Measurements from ENCODE around the gene PIP5K1C.
A peak's percentile ranks its signal among the peaks of the same experiment; 100 is the strongest.

The PIP5K1C gene

DNA sequence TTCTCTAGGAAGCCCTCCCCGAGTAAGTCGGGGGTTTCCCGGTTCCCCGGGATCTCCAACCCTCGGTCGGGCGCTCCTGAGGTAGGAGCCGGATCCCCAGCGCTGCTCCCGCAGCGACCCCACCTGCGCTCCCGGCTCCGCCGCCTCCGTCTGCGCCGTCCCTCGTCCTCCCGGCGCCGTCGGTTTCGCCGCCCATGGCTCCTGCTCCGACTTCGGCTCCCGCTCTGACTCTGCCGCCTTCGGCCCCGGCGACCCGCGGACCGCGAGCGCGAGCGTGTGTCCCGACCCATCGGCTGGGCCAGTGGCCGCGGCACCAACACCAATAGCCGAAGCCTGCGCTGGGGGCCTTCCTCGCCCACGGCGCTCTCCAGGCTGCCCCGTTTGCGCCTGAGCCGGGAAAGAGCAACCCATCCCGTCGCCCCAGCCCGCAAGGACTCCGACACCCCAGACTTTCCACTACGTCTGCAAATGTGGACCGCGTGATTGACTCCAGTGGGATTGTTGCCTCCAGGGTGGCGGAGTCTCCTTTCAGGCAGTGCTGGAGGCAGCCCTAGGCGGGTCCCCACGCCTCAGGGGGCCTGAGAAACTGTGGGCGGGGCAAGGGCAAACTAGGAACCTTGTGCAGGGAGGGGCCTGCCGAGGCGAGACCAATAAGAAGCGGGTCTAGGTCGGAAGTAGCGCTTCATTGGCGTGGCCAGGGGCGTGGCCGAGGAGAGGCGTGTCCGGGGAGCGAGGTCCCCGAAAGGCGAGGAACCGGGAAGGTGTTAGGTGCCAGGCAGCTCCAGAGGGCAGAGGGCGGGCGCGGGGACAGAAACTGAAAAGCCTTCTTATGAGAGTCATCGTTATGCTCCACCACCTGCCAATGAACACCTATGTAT lies 73.6 kb downstream of the PIP5K1C start, which contains the start of gene CACTIN:
TSS of gene CACTIN (minus strand) at position 318 of the 878 bp plus-strand sequence. CDS start at position 290, 28 bp downstream.
- H3K27ac ChIP-seq (ENCODE audit: low read depth, low read length): peak within 1 kb of the TSS; percentile 95
- peak within 1 kb of the TSS; percentile 96 to 98 for H3K4me3 ChIP-seq (ENCODE audit: low read depth in 1 of 2, low read length in 2 of 2)
- no peaks in the 10 kb centered on the region for H3K9me3 ChIP-seq (ENCODE audit: control insufficient read depth in 1 of 2, low read length in 2 of 2)
- no peaks in the 10 kb centered on the region for H3K27me3 ChIP-seq (ENCODE audit: control insufficient read depth in 1 of 2, insufficient read depth in 2 of 2, low read length in 2 of 2)
- H3K4me1 ChIP-seq (ENCODE audit: control insufficient read depth in 1 of 2, insufficient read depth in 2 of 2, low read length in 2 of 2): peaks cover 19 to 20% of the 10 kb centered on the region in 2 donors
- peak within 1 kb of the TSS; percentile 76 to 91 for H3K9ac ChIP-seq (ENCODE audit: low read depth in 1 of 2, low read length in 2 of 2)
- peaks cover 0 to 14% of the 10 kb centered on the region in 2 donors for H3K36me3 ChIP-seq (ENCODE audit: control insufficient read depth in 1 of 2, insufficient read depth in 2 of 2, low read length in 2 of 2)

DNA sequence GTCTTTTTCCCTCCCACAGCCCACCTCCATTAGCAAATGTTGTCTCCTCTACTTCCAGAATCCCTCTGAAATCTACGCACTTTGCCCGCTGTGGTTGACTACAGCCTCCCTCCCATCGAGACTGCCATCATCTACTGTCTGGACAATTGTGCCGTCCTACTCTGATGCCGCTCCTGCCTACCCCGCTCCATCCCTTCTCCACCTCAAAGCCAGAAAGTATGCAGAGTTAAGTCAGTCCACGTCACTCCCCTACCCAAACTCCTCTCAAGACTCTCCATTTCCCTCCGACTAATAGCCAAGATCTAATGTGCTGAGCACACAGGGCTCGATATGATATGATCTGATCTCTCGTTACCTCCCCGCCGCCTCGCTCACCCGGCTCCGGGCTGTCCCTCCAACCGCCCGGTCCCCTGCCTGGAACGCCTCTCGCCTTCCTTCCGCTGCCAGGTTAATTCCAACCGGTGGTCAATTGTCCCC lies 74.2 kb downstream of the PIP5K1C start:
- no peak overlapping the region for H3K27ac ChIP-seq (ENCODE audit: low read depth, low read length)
- no peaks in the 10 kb centered on the region for H3K9me3 ChIP-seq (ENCODE audit: control insufficient read depth in 1 of 2, low read length in 2 of 2)
- peak overlapping the region; percentile 76 to 91 for H3K9ac ChIP-seq (ENCODE audit: low read depth in 1 of 2, low read length in 2 of 2)
- H3K27me3 ChIP-seq (ENCODE audit: control insufficient read depth in 1 of 2, insufficient read depth in 2 of 2, low read length in 2 of 2): no peaks in the 10 kb centered on the region
- H3K4me1 ChIP-seq (ENCODE audit: control insufficient read depth in 1 of 2, insufficient read depth in 2 of 2, low read length in 2 of 2): peaks cover 19 to 20% of the 10 kb centered on the region in 2 donors
- peaks cover 0 to 19% of the 10 kb centered on the region in 2 donors for H3K36me3 ChIP-seq (ENCODE audit: control insufficient read depth in 1 of 2, insufficient read depth in 2 of 2, low read length in 2 of 2)
- peak overlapping the region; percentile 96 to 98 for H3K4me3 ChIP-seq (ENCODE audit: low read depth in 1 of 2, low read length in 2 of 2)

DNA sequence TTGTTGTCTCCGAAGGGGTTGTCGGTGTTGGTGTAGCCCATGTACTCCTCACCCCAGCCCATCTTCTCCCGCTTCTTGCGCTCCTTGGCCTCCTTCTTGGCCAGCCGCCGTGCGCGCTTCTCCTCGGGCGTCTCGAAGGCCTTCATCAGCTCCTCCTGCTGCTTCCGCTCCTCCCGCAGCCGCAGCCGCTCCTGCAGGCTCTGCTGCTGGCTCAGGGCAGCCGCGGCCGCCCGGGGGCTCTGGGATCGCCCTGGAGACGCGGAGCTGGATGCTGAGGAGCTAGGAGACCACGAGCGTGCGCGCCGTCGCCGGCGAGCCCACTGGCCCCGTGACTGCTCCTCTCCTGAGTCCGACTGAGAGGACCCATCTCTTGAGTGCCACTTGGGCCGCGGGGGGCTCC lies 76.6 kb downstream of the PIP5K1C start:
- Histone ChIP-seq H3K27ac (ENCODE audit: low read depth, low read length) (no peak overlapping the region), H3K4me3 (ENCODE audit: low read depth in 1 of 2, low read length in 2 of 2) (no peak overlapping the region), H3K36me3 (ENCODE audit: control insufficient read depth in 1 of 2, insufficient read depth in 2 of 2, low read length in 2 of 2) (peaks cover 0 to 32% of the 10 kb centered on the region in 2 donors), H3K27me3 (ENCODE audit: control insufficient read depth in 1 of 2, insufficient read depth in 2 of 2, low read length in 2 of 2) (no peaks in the 10 kb centered on the region), H3K9me3 (ENCODE audit: control insufficient read depth in 1 of 2, low read length in 2 of 2) (no peaks in the 10 kb centered on the region), H3K4me1 (ENCODE audit: control insufficient read depth in 1 of 2, insufficient read depth in 2 of 2, low read length in 2 of 2) (peaks cover 19 to 20% of the 10 kb centered on the region in 2 donors), H3K9ac (ENCODE audit: low read depth in 1 of 2, low read length in 2 of 2) (no peak overlapping the region)

DNA sequence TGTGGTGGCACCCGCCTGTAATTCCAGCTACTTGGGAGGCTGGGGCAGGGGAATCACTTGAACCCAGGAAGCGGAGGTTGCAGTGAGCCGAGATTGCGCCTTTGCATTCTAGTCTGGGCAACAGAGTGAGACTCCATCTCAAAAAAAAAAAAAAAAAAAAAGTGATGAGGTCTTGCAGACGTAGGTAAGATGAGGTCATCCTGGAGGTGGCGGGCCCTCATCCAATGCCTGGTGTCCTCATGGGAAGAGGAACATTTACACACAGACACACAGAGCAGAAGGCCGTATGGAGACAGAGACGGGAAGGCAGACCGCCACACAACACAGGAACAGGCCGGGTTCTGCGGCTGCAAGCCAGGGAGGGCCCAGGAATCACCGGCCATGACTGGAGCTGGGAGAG lies 78.0 kb downstream of the PIP5K1C start:
- Histone ChIP-seq H3K9ac (ENCODE audit: low read depth in 1 of 2, low read length in 2 of 2) (no peak overlapping the region), H3K27me3 (ENCODE audit: control insufficient read depth in 1 of 2, insufficient read depth in 2 of 2, low read length in 2 of 2) (no peaks in the 10 kb centered on the region), H3K36me3 (ENCODE audit: control insufficient read depth in 1 of 2, insufficient read depth in 2 of 2, low read length in 2 of 2) (peaks cover 0 to 32% of the 10 kb centered on the region in 2 donors), H3K4me1 (ENCODE audit: control insufficient read depth in 1 of 2, insufficient read depth in 2 of 2, low read length in 2 of 2) (peaks cover 17 to 18% of the 10 kb centered on the region in 2 donors), H3K4me3 (ENCODE audit: low read depth in 1 of 2, low read length in 2 of 2) (no peak overlapping the region), H3K9me3 (ENCODE audit: control insufficient read depth in 1 of 2, low read length in 2 of 2) (no peaks in the 10 kb centered on the region), H3K27ac (ENCODE audit: low read depth, low read length) (no peak overlapping the region)

DNA sequence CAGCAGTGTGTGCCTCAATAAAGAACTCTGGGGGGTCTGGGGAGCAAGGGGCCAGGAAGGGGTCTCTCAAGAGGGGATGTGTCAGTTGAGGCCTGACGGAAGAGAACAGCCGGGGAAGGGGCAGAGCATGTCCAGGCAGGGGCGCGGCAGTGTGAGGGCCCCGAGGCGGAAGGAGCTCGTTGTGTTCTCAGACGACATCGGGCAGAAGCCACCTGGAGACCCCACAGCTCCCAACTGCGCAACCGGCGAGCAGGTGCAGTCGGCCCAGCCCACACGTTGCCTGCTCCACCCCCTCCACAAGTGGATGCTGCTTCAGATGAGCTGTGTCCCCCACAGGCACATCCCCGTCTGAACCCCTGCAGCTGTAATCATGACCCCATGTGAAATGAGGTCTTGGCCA lies 78.6 kb downstream of the PIP5K1C start:
- no peaks in the 10 kb centered on the region for H3K27me3 ChIP-seq (ENCODE audit: control insufficient read depth in 1 of 2, insufficient read depth in 2 of 2, low read length in 2 of 2)
- no peak overlapping the region for H3K27ac ChIP-seq (ENCODE audit: low read depth, low read length)
- peaks cover 0 to 32% of the 10 kb centered on the region in 2 donors for H3K36me3 ChIP-seq (ENCODE audit: control insufficient read depth in 1 of 2, insufficient read depth in 2 of 2, low read length in 2 of 2)
- H3K4me1 ChIP-seq (ENCODE audit: control insufficient read depth in 1 of 2, insufficient read depth in 2 of 2, low read length in 2 of 2): peaks cover 15% of the 10 kb centered on the region in 2 donors
- no peak overlapping the region for H3K4me3 ChIP-seq (ENCODE audit: low read depth in 1 of 2, low read length in 2 of 2)
- no peak overlapping the region for H3K9ac ChIP-seq (ENCODE audit: low read depth in 1 of 2, low read length in 2 of 2)
- H3K9me3 ChIP-seq (ENCODE audit: control insufficient read depth in 1 of 2, low read length in 2 of 2): no peaks in the 10 kb centered on the region

DNA sequence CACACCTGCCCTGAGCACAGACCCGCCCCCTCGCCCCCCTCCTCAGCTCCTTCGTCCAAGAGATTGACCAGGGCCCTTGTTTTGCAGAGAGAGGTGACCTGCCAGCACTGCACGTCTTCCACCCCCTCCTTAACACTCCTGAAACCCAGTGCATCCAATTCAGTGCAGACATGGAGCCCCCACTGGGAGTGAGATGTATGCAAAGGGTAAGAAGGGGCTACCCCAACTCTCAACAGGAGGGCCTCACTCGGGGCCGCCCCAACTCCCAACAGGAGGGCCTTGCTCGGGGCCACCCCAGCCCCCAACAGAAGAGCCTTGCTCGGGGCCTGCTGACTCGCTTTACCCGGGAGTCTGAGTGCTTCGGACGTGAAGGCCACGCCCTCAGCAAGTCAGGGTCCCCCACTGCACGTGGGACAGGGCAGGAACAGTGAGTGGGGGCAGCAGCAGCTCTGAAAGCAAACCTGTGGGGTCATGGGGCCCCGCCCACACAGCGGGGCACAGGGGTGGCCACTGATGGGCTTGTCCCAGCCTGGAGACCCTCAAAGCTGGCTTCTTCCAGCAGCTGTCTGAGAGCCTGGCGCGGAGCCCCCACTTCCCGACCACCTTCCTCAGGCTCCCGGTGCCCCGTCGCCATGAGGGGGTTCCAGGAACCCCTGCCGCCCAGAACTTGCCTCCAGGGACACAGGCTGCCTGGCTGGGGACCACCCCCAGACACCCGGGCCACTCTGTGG lies 79.3 kb downstream of the PIP5K1C start:
- H3K36me3 ChIP-seq (ENCODE audit: control insufficient read depth in 1 of 2, insufficient read depth in 2 of 2, low read length in 2 of 2): peaks cover 0 to 32% of the 10 kb centered on the region in 2 donors
- H3K9me3 ChIP-seq (ENCODE audit: control insufficient read depth in 1 of 2, low read length in 2 of 2): no peaks in the 10 kb centered on the region
- H3K27me3 ChIP-seq (ENCODE audit: control insufficient read depth in 1 of 2, insufficient read depth in 2 of 2, low read length in 2 of 2): no peaks in the 10 kb centered on the region
- H3K4me3 ChIP-seq (ENCODE audit: low read depth in 1 of 2, low read length in 2 of 2): no peak overlapping the region
- no peak overlapping the region for H3K27ac ChIP-seq (ENCODE audit: low read depth, low read length)
- peaks cover 13 to 14% of the 10 kb centered on the region in 2 donors for H3K4me1 ChIP-seq (ENCODE audit: control insufficient read depth in 1 of 2, insufficient read depth in 2 of 2, low read length in 2 of 2)
- H3K9ac ChIP-seq (ENCODE audit: low read depth in 1 of 2, low read length in 2 of 2): no peak overlapping the region

DNA sequence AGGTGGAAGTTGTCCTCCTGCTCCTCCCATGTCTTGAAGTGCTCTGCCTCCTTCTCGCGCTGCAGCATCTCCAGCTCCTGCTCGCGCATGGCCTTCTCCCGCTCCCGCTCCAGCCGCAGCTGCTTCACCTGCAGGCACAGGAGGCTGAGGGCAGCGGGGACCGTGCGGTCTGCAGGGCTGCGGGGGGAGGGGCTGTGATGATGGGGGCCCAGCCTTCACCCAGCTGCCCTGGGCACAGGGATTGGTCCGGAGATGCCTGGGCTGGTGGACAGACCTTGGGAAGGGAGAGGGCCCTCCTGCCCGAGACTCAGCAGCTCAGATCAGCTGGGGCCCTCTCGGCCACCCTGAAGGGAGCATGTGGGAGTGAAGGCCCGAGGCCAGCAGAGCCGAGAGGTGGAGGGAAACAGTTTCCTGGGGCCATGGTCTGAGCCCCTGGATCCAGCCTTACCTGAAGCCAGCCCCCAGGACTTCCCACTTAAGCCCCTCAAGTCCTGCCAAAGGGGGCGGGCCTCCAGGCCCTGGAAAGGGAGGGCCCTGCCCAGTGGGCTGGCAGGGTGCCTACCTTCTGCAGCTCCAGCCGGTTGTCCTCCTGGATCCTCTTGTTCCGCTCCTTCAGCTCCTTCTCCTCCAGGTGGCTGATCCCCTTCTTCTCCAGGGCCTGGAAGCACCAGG lies 80.0 kb downstream of the PIP5K1C start:
- H3K27me3 ChIP-seq (ENCODE audit: control insufficient read depth in 1 of 2, insufficient read depth in 2 of 2, low read length in 2 of 2): no peaks in the 10 kb centered on the region
- H3K9me3 ChIP-seq (ENCODE audit: control insufficient read depth in 1 of 2, low read length in 2 of 2): no peaks in the 10 kb centered on the region
- no peak overlapping the region for H3K27ac ChIP-seq (ENCODE audit: low read depth, low read length)
- H3K4me3 ChIP-seq (ENCODE audit: low read depth in 1 of 2, low read length in 2 of 2): no peak overlapping the region
- H3K9ac ChIP-seq (ENCODE audit: low read depth in 1 of 2, low read length in 2 of 2): no peak overlapping the region
- H3K4me1 ChIP-seq (ENCODE audit: control insufficient read depth in 1 of 2, insufficient read depth in 2 of 2, low read length in 2 of 2): peaks cover 6 to 7% of the 10 kb centered on the region in 2 donors
- H3K36me3 ChIP-seq (ENCODE audit: control insufficient read depth in 1 of 2, insufficient read depth in 2 of 2, low read length in 2 of 2): peaks cover 0 to 37% of the 10 kb centered on the region in 2 donors

- Histone ChIP-seq H3K9me3 (ENCODE audit: control insufficient read depth in 1 of 2, low read length in 2 of 2) (no peaks in the 10 kb centered on the region), H3K9ac (ENCODE audit: low read depth in 1 of 2, low read length in 2 of 2) (no peak overlapping the region), H3K27me3 (ENCODE audit: control insufficient read depth in 1 of 2, insufficient read depth in 2 of 2, low read length in 2 of 2) (no peaks in the 10 kb centered on the region), H3K4me1 (ENCODE audit: control insufficient read depth in 1 of 2, insufficient read depth in 2 of 2, low read length in 2 of 2) (peaks cover 0 to 1% of the 10 kb centered on the region in 2 donors), H3K27ac (ENCODE audit: low read depth, low read length) (no peak overlapping the region), H3K36me3 (ENCODE audit: control insufficient read depth in 1 of 2, insufficient read depth in 2 of 2, low read length in 2 of 2) (peaks cover 0 to 39% of the 10 kb centered on the region in 2 donors), H3K4me3 (ENCODE audit: low read depth in 1 of 2, low read length in 2 of 2) (no peak overlapping the region)
These were observed 80.6 kb downstream of the PIP5K1C start for GRCh38 chr19:3619631-3620012.

DNA sequence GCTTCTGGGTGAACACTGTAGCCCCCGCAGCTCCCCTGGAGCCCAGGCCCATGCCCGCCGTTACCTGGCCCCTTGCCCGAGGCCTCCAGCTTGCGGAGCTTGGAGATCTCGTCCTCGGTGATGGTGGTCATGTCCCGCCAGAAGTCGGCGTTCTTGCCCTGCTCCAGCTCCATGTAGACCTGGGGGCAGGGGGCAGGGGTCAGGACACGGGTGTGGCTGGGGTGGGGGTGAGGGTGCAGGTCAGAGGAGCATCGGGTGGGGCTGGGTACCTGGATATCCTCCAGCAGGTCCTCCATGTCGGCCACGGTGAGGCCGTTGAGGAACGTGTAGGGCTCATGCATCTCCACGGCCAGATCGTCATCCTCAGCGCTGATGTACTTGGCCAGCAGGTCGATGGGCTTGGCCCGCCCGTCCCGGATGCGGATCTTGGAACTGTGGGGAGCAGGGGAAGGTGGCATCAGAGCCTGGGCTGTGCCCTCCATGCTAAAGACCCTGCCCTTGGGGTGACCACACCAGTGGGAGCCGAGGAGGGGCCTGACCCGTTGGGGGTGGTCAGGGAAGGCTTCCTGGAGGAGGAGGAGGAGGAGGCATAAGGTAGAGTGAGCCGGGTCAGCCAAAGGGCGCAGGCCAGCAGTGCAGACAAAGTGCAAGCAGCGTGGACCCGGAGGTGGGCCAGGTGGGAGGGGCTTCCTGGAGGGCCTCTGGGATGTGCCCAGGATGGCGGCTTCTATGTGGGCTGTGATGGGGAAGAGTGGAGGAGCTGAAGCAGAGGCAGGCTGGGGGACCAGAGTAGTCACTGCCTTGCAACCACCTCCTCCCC lies 81.2 kb downstream of the PIP5K1C start:
- no peak overlapping the region for H3K4me3 ChIP-seq (ENCODE audit: low read depth in 1 of 2, low read length in 2 of 2)
- no peaks in the 10 kb centered on the region for H3K4me1 ChIP-seq (ENCODE audit: control insufficient read depth in 1 of 2, insufficient read depth in 2 of 2, low read length in 2 of 2)

More for the DNA sequence above, 81.2 kb downstream of the PIP5K1C start:
- Histone ChIP-seq H3K36me3 (ENCODE audit: control insufficient read depth in 1 of 2, insufficient read depth in 2 of 2, low read length in 2 of 2) (peaks cover 0 to 39% of the 10 kb centered on the region in 2 donors), H3K9me3 (ENCODE audit: control insufficient read depth in 1 of 2, low read length in 2 of 2) (no peaks in the 10 kb centered on the region), H3K27ac (ENCODE audit: low read depth, low read length) (no peak overlapping the region), H3K27me3 (ENCODE audit: control insufficient read depth in 1 of 2, insufficient read depth in 2 of 2, low read length in 2 of 2) (no peaks in the 10 kb centered on the region), H3K9ac (ENCODE audit: low read depth in 1 of 2, low read length in 2 of 2) (no peak overlapping the region)

Data from duodenal mucosa (tissue), 2 donors.